Panc1 (cell line): ENCODE results near the gene CAV1. TPM values are rescaled to one million over a fixed set of nuclear protein-coding genes. Genes with fewer than 3 reads are reported as not detected.

Source experiments
- ATAC-seq: fragments of 200-7000 bp; cut with Tn5 transposase; 2 replicates; pipeline ENCODE4 v1.9.1; 2020; ENCODE audit warnings: mild to moderate bottlenecking, moderate library complexity
- BruUV-seq: library from RNA; stranded (reverse); fragments of 400-500 nt; replicated peaks from 2 replicates; lab custom pipeline; 2021; lab: Mats Ljungman, UMichigan
- CTCF ChIA-PET: fragments of 300-600 bp; sonication (Branson Sonifier 250); formaldehyde crosslinking; loops from one replicate; lab custom pipeline; 2022; ENCODE audit warnings: antibody characterized with exemption; lab: Charles Lee
- POLR2A ChIA-PET: fragments of 300-600 bp; sonication (Branson Sonifier 250); formaldehyde crosslinking; loops from one replicate; lab custom pipeline; 2022; ENCODE audit warnings: antibody characterized with exemption; lab: Charles Lee
- DNase-seq: peaks from one replicate; pipeline ENCODE4 v3.0.0-alpha.2; 2010; ENCODE audit warnings: low read depth, low spot score
- H3K27ac ChIP-seq: 2 replicates; pipeline ENCODE4 v1.5.1; 2011; ENCODE audit warnings: mild to moderate bottlenecking, low read length, inconsistent platforms
- H3K27me3 ChIP-seq: fragments of 200-500 bp; sonication (Bioruptor generic); 2 replicates; pipeline ENCODE4 v1.6.0; 2014; ENCODE audit warnings: low read length, inconsistent platforms; ENCODE audit not compliant: control insufficient read depth, insufficient read depth
- H3K36me3 ChIP-seq: fragments of 200-500 bp; sonication (Bioruptor generic); 2 replicates; pipeline ENCODE4 v1.5.1; 2014; ENCODE audit warnings: inconsistent platforms, mild to moderate bottlenecking, low read length, moderate library complexity; ENCODE audit not compliant: control insufficient read depth, insufficient read depth
- H3K4me1 ChIP-seq: 2 replicates; pipeline ENCODE4 v1.5.1; 2011; ENCODE audit warnings: inconsistent platforms, mild to moderate bottlenecking, low read length, moderate library complexity; ENCODE audit not compliant: control insufficient read depth, insufficient read depth
- H3K4me3 ChIP-seq, 2 experiments: 2 replicates each; pipeline ENCODE4 v1.5.1; 2011 to 2012; ENCODE audit warnings: low read depth in 2 of 2, low read length in 2 of 2, mild to moderate bottlenecking in 2 of 2, inconsistent platforms in 1 of 2, moderate library complexity in 1 of 2
- H3K9me3 ChIP-seq: fragments of 200-500 bp; sonication (Bioruptor generic); 2 replicates; pipeline ENCODE4 v1.5.1; 2014; ENCODE audit warnings: low read depth, mild to moderate bottlenecking, inconsistent platforms, low read length, moderate library complexity; ENCODE audit not compliant: control insufficient read depth, insufficient read depth
- POLR2AphosphoS5 ChIP-seq: IDR thresholded peaks from 2 replicates; pipeline ENCODE4 v1.6.1; 2012; ENCODE audit warnings: mild to moderate bottlenecking, low read depth, low read length, moderate library complexity
- REST ChIP-seq, 2 experiments: IDR thresholded peaks; 2 replicates each; pipeline ENCODE4 v1.6.1; 2011 to 2012; ENCODE audit warnings: low read depth in 2 of 2, control low read depth in 1 of 2, low read length in 1 of 2, mild to moderate bottlenecking in 1 of 2, moderate library complexity in 1 of 2; ENCODE audit not compliant: insufficient read depth in 1 of 2
- SIN3A ChIP-seq: IDR thresholded peaks from 2 replicates; pipeline ENCODE4 v1.6.1; 2012; ENCODE audit warnings: low read depth, mild to moderate bottlenecking, low read length, moderate library complexity, borderline replicate concordance; ENCODE audit not compliant: insufficient read depth
- TCF7L2 ChIP-seq: IDR thresholded peaks from 2 replicates; pipeline ENCODE4 v1.6.1; 2011; ENCODE audit warnings: mild to moderate bottlenecking, low read depth, low read length, inconsistent platforms
- in situ Hi-C: cut with HindIII; loops from 2 replicates; pipeline ENCODE4 v1.10.0; 2016; ENCODE audit warnings: low sequenced_read_pairs, low pct_unique_long_range_greater_than_20kb
- intact Hi-C: fragments of 100-400 bp; cut with micrococcal nuclease; formaldehyde crosslinking; loops from one replicate; pipeline ENCODE4 v1.10.0; 2022; ENCODE audit not compliant: unreplicated experiment
- total RNA-seq: library from RNA; stranded (reverse); gene quantifications from one replicate; pipeline ENCODE4 v1.2.1, GENCODE V29; 2021; ENCODE audit not compliant: unreplicated experiment
- TF ChIP-seq, protein P1 (sequence below): fragments of 450-650 bp; IDR thresholded peaks from 2 replicates; pipeline ENCODE4 v1.5.1; 2017; ENCODE audit warnings: mild to moderate bottlenecking

Gene CAV1
- total RNA-seq, 1 experiment from 2014 or later, result 496 TPM

GRCh38 chr7:116505278-116505677 lies 19.6 kb upstream of the CAV1 start:
- TF ChIP-seq TCF7L2 (no peak), POLR2AphosphoS5 (0 out of 2 replicates have a peak, but pooled peaks have one; percentile 38)
- intact Hi-C loops, result no loop called here
- Histone ChIP-seq H3K4me3 (no peak overlapping the region), H3K9me3 (no peaks in the 10 kb centered on the region), H3K27me3 (no peaks in the 10 kb centered on the region), H3K27ac (peak overlapping the region; percentile 99), H3K4me1 (peaks cover 72% of the 10 kb centered on the region), H3K36me3 (peaks cover 51% of the 10 kb centered on the region)
- ChIA-PET CTCF (no interaction called here), POLR2A (no interaction called here)
- DNase-seq (no peak), ATAC-seq (peak; percentile 10; the same call in 1 of the 2 replicates)
- in situ Hi-C loops, result no loop called here
- no TSS peak for BruUV-seq

DNA sequence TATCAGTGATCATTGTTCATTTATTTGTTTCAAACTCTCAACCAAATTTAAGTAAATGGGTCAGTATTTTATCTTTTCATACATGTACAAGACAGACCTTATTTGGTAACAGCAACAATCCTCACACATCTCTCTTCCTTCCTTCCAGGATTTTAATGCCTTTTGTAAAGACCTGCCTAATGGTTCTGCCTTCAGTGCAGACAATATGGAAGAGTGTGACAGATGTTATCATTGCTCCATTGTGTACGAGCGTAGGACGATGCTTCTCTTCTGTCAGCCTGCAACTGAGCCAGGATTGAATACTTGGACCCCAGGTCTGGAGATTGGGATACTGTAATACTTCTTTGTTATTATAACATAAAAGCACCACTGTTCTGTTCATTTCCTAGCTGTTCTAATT lies 19.0 kb upstream of the CAV1 start:
- peaks cover 47% of the 10 kb centered on the region for H3K36me3 ChIP-seq
- H3K9me3 ChIP-seq, result no peaks in the 10 kb centered on the region
- ATAC-seq, result no peak
- H3K27me3 ChIP-seq, result no peaks in the 10 kb centered on the region
- H3K27ac ChIP-seq, result peak overlapping the region; percentile 99
- no peak for TF ChIP-seq SIN3A
- peak; percentile 56; the same call in 1 of the 2 replicates for TF ChIP-seq POLR2AphosphoS5
- TF ChIP-seq, protein P1, sequence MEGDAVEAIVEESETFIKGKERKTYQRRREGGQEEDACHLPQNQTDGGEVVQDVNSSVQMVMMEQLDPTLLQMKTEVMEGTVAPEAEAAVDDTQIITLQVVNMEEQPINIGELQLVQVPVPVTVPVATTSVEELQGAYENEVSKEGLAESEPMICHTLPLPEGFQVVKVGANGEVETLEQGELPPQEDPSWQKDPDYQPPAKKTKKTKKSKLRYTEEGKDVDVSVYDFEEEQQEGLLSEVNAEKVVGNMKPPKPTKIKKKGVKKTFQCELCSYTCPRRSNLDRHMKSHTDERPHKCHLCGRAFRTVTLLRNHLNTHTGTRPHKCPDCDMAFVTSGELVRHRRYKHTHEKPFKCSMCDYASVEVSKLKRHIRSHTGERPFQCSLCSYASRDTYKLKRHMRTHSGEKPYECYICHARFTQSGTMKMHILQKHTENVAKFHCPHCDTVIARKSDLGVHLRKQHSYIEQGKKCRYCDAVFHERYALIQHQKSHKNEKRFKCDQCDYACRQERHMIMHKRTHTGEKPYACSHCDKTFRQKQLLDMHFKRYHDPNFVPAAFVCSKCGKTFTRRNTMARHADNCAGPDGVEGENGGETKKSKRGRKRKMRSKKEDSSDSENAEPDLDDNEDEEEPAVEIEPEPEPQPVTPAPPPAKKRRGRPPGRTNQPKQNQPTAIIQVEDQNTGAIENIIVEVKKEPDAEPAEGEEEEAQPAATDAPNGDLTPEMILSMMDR, result no peak
- no TSS peak for BruUV-seq
- no peak overlapping the region for H3K4me3 ChIP-seq
- in situ Hi-C loops, result no loop called here
- peaks cover 77% of the 10 kb centered on the region for H3K4me1 ChIP-seq
- POLR2A ChIA-PET, result interaction anchor here (0.6 kb wide), 1 partner anchor 96 kb away, joined by 3 read pairs; no protein-coding TSS in a partner anchor
- CTCF ChIA-PET, result no interaction called here
- intact Hi-C loops, result no loop called here
- DNase-seq, result no peak

- ChIA-PET CTCF (no interaction called here), POLR2A (no interaction called here)
- peaks cover 75% of the 10 kb centered on the region for H3K4me1 ChIP-seq
- ATAC-seq, result peak; percentile 54
- DNase-seq, result no peak
- in situ Hi-C loops, result no loop called here
- intact Hi-C loops, result no loop called here
- no peaks in the 10 kb centered on the region for H3K9me3 ChIP-seq
- no peaks in the 10 kb centered on the region for H3K27me3 ChIP-seq
- H3K4me3 ChIP-seq, result peak overlapping the region in 1 of 2 experiments; percentile 12; a peak in 2 of 4 replicates
- no TSS peak for BruUV-seq
- TF ChIP-seq REST (IDR thresholded peaks at IDR 0.05; ENCODE audit: insufficient read depth in 1 of 2, low read depth in 2 of 2, low read length in 1 of 2) (no peak), TCF7L2 (peak; percentile 60; the same call in 1 of the 2 replicates)
- H3K36me3 ChIP-seq, result peaks cover 26% of the 10 kb centered on the region
- peak overlapping the region; percentile 99 for H3K27ac ChIP-seq
Observed at GRCh38 chr7:116509982-116510579, 14.8 kb upstream of the CAV1 start.
